ENCODE results near the gene OPCML.

DNA sequence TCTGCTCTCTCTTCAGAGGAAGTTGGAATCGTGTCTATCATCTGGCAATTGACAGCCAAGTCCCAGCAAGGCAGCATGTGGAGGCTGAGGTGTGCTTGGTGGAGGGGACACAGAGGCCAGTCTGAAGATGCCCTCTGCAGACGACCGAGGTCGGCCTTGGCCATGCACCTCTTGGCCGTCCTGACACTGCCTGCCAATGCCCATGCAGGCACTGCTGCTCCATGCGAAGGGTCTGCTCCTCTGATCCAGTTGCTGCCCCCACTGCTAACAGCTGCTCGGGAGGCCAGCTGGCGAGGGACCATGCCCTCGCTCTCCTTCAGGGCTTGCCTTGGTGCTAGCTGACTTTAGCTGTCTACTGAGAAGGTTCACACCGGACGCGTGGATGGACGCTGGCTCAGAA, 527.9 kb downstream of the OPCML start:
- TF ChIP-seq, protein P1, sequence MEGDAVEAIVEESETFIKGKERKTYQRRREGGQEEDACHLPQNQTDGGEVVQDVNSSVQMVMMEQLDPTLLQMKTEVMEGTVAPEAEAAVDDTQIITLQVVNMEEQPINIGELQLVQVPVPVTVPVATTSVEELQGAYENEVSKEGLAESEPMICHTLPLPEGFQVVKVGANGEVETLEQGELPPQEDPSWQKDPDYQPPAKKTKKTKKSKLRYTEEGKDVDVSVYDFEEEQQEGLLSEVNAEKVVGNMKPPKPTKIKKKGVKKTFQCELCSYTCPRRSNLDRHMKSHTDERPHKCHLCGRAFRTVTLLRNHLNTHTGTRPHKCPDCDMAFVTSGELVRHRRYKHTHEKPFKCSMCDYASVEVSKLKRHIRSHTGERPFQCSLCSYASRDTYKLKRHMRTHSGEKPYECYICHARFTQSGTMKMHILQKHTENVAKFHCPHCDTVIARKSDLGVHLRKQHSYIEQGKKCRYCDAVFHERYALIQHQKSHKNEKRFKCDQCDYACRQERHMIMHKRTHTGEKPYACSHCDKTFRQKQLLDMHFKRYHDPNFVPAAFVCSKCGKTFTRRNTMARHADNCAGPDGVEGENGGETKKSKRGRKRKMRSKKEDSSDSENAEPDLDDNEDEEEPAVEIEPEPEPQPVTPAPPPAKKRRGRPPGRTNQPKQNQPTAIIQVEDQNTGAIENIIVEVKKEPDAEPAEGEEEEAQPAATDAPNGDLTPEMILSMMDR (IDR thresholded peaks at IDR 0.05; ENCODE audit: low read length): no peak
- TF ChIP-seq EZH2 (optimal IDR thresholded peaks at IDR 0.05; ENCODE audit: low read depth, low read length): no peak
- TF ChIP-seq EZH2phosphoT487 (IDR thresholded peaks at IDR 0.05; ENCODE audit: low read length): no peak
